ENCODE results near the gene CLEC4M.
"Not testable (repeated sequence)": the region's sequence is repeated elsewhere in the genome, so short reads cannot be mapped to it uniquely, and the experiment has no call there.

Gene CLEC4M

GRCh38 chr19:7742575-7742974 is 20.5 kb upstream of the CLEC4M start:
- DNase-seq (ENCODE audit: low read depth): no peak

- DNase-seq (ENCODE audit: low read depth): no peak
Measured at GRCh38 chr19:7742991-7743390, 20.1 kb upstream of the CLEC4M start.

- no peak for DNase-seq (ENCODE audit: low read depth)
Measured at GRCh38 chr19:7743425-7743841, 19.6 kb upstream of the CLEC4M start.

- no peak for DNase-seq (ENCODE audit: low read depth)
Measured at GRCh38 chr19:7744199-7744786, 18.8 kb upstream of the CLEC4M start.

GRCh38 chr19:7744871-7745650 is 18.0 kb upstream of the CLEC4M start:
- DNase-seq (ENCODE audit: low read depth): no peak

- DNase-seq (ENCODE audit: low read depth): not testable (repeated sequence)
Measured at GRCh38 chr19:7746306-7746705, 16.7 kb upstream of the CLEC4M start.

GRCh38 chr19:7746903-7747884 is 15.8 kb upstream of the CLEC4M start, which contains the start of gene CD209:
TSS of gene CD209 (minus strand) at chr19:7747534. CDS start at chr19:7747511, 23 bp downstream.
- no peak for DNase-seq (ENCODE audit: low read depth)

- no peak for DNase-seq (ENCODE audit: low read depth)
Measured at GRCh38 chr19:7748171-7748570, 14.9 kb upstream of the CLEC4M start.

GRCh38 chr19:7748756-7749155 is 14.3 kb upstream of the CLEC4M start:
- no peak for DNase-seq (ENCODE audit: low read depth)

GRCh38 chr19:7751157-7751783 is 11.8 kb upstream of the CLEC4M start:
- DNase-seq (ENCODE audit: low read depth): no peak

GRCh38 chr19:7756258-7756657 is 6.8 kb upstream of the CLEC4M start:
- DNase-seq (ENCODE audit: low read depth): no peak

GRCh38 chr19:7757358-7757757 is 5.7 kb upstream of the CLEC4M start:
- no peak for DNase-seq (ENCODE audit: low read depth)

GRCh38 chr19:7759156-7759555 is 3.9 kb upstream of the CLEC4M start:
- no peak for DNase-seq (ENCODE audit: low read depth)

- DNase-seq (ENCODE audit: low read depth): no peak
Measured at GRCh38 chr19:7763696-7764095, 653 bp downstream of the CLEC4M start.

- not testable (repeated sequence) for DNase-seq (ENCODE audit: low read depth)
Measured at GRCh38 chr19:7764157-7764556, 1.1 kb downstream of the CLEC4M start.

- DNase-seq (ENCODE audit: low read depth): not testable (repeated sequence)
Measured at GRCh38 chr19:7765043-7765442, 2.0 kb downstream of the CLEC4M start.

- DNase-seq (ENCODE audit: low read depth): no peak
Measured at GRCh38 chr19:7766535-7766934, 3.5 kb downstream of the CLEC4M start.

- DNase-seq (ENCODE audit: low read depth): no peak
Measured at GRCh38 chr19:7767487-7767886, 4.4 kb downstream of the CLEC4M start.

GRCh38 chr19:7769171-7769570 is 6.1 kb downstream of the CLEC4M start:
- DNase-seq (ENCODE audit: low read depth): no peak

- no peak for DNase-seq (ENCODE audit: low read depth)
Measured at GRCh38 chr19:7771072-7771471, 8.0 kb downstream of the CLEC4M start.

- no peak for DNase-seq (ENCODE audit: low read depth)
Measured at GRCh38 chr19:7772752-7773291, 9.8 kb downstream of the CLEC4M start.

GRCh38 chr19:7773841-7774240 is 10.8 kb downstream of the CLEC4M start:
- no peak for DNase-seq (ENCODE audit: low read depth)
